ENCODE measurements around the gene ATP7B. TPM values are rescaled to one million over a fixed set of nuclear protein-coding genes. Genes with fewer than 3 reads are reported as not detected.

The ATP7B gene
- total RNA-seq, 1 experiment from 2014 or later = 11.6 TPM

- TF ChIP-seq IRF2 (CRISPR knock-in tag; IDR thresholded peaks at IDR 0.05; ENCODE audit: borderline replicate concordance, low read depth) = no peak
- TF ChIP-seq SMAD4 (CRISPR knock-in tag; IDR thresholded peaks at IDR 0.05) = no peak
- no peak for TF ChIP-seq RORB (CRISPR knock-in tag; IDR thresholded peaks at IDR 0.05)
Observed at GRCh38 chr13:51920267-51920666, 91.0 kb downstream of the ATP7B start (continued).

GRCh38 chr13:51919531-51919930, 91.7 kb downstream of the ATP7B start:
- no peaks in the 10 kb centered on the region for H3K4me1 Mint-ChIP-seq
- H3K36me3 Mint-ChIP-seq = no peaks in the 10 kb centered on the region
- ChIA-PET CTCF (no interaction called here), POLR2A (no interaction called here)
- H3K27ac Mint-ChIP-seq = no peak overlapping the region
- DNase-seq (ENCODE audit: low spot score) = no peak
- ATAC-seq = no peak
- no peaks in the 10 kb centered on the region for H3K27me3 Mint-ChIP-seq (ENCODE audit: low read depth)
- TF ChIP-seq, protein P1, sequence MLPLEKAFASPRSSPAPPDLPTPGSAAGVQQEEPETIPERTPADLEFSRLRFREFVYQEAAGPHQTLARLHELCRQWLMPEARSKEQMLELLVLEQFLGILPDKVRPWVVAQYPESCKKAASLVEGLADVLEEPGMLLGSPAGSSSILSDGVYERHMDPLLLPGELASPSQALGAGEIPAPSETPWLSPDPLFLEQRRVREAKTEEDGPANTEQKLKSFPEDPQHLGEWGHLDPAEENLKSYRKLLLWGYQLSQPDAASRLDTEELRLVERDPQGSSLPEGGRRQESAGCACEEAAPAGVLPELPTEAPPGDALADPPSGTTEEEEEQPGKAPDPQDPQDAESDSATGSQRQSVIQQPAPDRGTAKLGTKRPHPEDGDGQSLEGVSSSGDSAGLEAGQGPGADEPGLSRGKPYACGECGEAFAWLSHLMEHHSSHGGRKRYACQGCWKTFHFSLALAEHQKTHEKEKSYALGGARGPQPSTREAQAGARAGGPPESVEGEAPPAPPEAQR (CRISPR knock-in tag; IDR thresholded peaks at IDR 0.05) = no peak
- TF ChIP-seq ZNF512 (CRISPR knock-in tag; IDR thresholded peaks at IDR 0.05; ENCODE audit: borderline replicate concordance) (no peak), CBFB (CRISPR knock-in tag; IDR thresholded peaks at IDR 0.05; ENCODE audit: low read depth) (no peak), RELA (CRISPR knock-in tag; IDR thresholded peaks at IDR 0.05; ENCODE audit: borderline replicate concordance) (no peak), ZNF416 (CRISPR knock-in tag; IDR thresholded peaks at IDR 0.05) (no peak), TP53 (CRISPR knock-in tag; IDR thresholded peaks at IDR 0.05) (no peak), TEAD4 (CRISPR knock-in tag; IDR thresholded peaks at IDR 0.05) (no peak), ZNF317 (CRISPR knock-in tag; IDR thresholded peaks at IDR 0.05; ENCODE audit: borderline replicate concordance, low read depth) (no peak), OVOL2 (CRISPR knock-in tag; IDR thresholded peaks at IDR 0.05; ENCODE audit: borderline replicate concordance) (no peak)
- TF ChIP-seq, protein P2, sequence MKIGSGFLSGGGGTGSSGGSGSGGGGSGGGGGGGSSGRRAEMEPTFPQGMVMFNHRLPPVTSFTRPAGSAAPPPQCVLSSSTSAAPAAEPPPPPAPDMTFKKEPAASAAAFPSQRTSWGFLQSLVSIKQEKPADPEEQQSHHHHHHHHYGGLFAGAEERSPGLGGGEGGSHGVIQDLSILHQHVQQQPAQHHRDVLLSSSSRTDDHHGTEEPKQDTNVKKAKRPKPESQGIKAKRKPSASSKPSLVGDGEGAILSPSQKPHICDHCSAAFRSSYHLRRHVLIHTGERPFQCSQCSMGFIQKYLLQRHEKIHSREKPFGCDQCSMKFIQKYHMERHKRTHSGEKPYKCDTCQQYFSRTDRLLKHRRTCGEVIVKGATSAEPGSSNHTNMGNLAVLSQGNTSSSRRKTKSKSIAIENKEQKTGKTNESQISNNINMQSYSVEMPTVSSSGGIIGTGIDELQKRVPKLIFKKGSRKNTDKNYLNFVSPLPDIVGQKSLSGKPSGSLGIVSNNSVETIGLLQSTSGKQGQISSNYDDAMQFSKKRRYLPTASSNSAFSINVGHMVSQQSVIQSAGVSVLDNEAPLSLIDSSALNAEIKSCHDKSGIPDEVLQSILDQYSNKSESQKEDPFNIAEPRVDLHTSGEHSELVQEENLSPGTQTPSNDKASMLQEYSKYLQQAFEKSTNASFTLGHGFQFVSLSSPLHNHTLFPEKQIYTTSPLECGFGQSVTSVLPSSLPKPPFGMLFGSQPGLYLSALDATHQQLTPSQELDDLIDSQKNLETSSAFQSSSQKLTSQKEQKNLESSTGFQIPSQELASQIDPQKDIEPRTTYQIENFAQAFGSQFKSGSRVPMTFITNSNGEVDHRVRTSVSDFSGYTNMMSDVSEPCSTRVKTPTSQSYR (CRISPR knock-in tag; IDR thresholded peaks at IDR 0.05) = no peak
- TF ChIP-seq, protein P3, sequence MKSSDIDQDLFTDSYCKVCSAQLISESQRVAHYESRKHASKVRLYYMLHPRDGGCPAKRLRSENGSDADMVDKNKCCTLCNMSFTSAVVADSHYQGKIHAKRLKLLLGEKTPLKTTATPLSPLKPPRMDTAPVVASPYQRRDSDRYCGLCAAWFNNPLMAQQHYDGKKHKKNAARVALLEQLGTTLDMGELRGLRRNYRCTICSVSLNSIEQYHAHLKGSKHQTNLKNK (CRISPR knock-in tag; IDR thresholded peaks at IDR 0.05) = no peak
- H3K9me3 Mint-ChIP-seq = no peaks in the 10 kb centered on the region
- H3K4me3 Mint-ChIP-seq = no peak overlapping the region

- DNase-seq (ENCODE audit: low spot score) (no peak), ATAC-seq (no peak)
- TF ChIP-seq ZBTB43 (CRISPR knock-in tag; IDR thresholded peaks at IDR 0.05) (no peak), ETV6 (CRISPR knock-in tag; IDR thresholded peaks at IDR 0.05) (no peak), CBFB (CRISPR knock-in tag; IDR thresholded peaks at IDR 0.05; ENCODE audit: low read depth) (no peak), ZNF317 (CRISPR knock-in tag; IDR thresholded peaks at IDR 0.05; ENCODE audit: borderline replicate concordance, low read depth) (no peak), NR3C1 (CRISPR knock-in tag; conservative IDR thresholded peaks at IDR 0.05; ENCODE audit: low read depth) (no peak), NFYB (CRISPR knock-in tag; conservative IDR thresholded peaks at IDR 0.05; ENCODE audit: low read depth) (no peak), CDX4 (CRISPR knock-in tag; IDR thresholded peaks at IDR 0.05; ENCODE audit: borderline replicate concordance) (no peak), ZNF512 (CRISPR knock-in tag; IDR thresholded peaks at IDR 0.05; ENCODE audit: borderline replicate concordance) (no peak)
- TF ChIP-seq, protein P4, sequence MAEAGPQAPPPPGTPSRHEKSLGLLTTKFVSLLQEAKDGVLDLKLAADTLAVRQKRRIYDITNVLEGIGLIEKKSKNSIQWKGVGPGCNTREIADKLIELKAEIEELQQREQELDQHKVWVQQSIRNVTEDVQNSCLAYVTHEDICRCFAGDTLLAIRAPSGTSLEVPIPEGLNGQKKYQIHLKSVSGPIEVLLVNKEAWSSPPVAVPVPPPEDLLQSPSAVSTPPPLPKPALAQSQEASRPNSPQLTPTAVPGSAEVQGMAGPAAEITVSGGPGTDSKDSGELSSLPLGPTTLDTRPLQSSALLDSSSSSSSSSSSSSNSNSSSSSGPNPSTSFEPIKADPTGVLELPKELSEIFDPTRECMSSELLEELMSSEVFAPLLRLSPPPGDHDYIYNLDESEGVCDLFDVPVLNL (CRISPR knock-in tag; IDR thresholded peaks at IDR 0.05; ENCODE audit: borderline replicate concordance, low read depth) = no peak
- ChIA-PET POLR2A (no interaction called here), CTCF (no interaction called here)
- Mint-ChIP-seq H3K36me3 (no peaks in the 10 kb centered on the region), H3K4me3 (no peak overlapping the region), H3K4me1 (peaks cover 11% of the 10 kb centered on the region), H3K9me3 (no peaks in the 10 kb centered on the region), H3K27me3 (ENCODE audit: low read depth) (no peaks in the 10 kb centered on the region), H3K27ac (no peak overlapping the region)
Observed at GRCh38 chr13:51916962-51917361, 94.3 kb downstream of the ATP7B start.
